GM21515 (cell line): ENCODE results near the gene TMEM218.
"Not testable (repeated sequence)": the region's sequence is repeated elsewhere in the genome, so short reads cannot be mapped to it uniquely, and the experiment has no call there.

ENCODE experiments used
- ATAC-seq: cut with Tn5 transposase; IDR thresholded peaks from one replicate; pipeline ENCODE4 v1.9.1; 2021; ENCODE audit not compliant: unreplicated experiment

The TMEM218 gene

DNA sequence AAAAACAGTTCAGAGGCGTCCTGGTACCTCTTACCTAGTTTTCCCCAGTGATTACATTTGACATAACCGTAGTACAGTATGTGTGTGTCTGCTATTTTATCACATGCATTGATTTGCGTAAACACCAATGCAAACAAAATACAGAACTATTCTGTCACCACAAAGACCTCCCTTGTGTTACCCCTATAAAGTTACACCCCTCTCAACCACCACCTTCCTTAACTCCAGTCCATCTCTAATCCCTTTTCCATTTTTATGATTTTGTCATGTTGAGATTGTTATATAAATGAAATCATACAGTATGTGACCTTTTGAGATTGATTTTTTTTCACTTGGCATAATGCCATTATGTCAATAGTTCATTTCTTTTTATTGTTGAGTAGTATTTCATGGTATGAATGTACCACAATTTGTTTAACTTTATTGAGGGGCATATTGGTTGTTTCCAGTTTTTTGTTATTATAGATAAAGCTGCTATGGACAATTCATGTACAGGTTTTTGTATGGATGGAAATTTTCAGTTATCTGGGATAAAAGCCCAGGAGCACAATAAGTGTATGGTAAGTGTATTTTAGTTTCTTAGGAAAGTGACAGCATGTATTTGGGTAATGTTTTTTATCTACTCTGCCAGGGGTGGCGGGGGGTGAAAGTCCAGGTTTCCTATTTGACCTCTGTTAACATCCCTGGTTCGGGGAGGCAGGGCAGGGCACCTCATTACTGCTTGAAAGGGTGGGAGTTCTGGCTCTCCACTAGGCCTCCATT, 54.3 kb downstream of the TMEM218 start:
- ATAC-seq = no peak

GRCh38 chr11:125056111-125056510, 55.3 kb downstream of the TMEM218 start:
- not testable (repeated sequence) for ATAC-seq

DNA sequence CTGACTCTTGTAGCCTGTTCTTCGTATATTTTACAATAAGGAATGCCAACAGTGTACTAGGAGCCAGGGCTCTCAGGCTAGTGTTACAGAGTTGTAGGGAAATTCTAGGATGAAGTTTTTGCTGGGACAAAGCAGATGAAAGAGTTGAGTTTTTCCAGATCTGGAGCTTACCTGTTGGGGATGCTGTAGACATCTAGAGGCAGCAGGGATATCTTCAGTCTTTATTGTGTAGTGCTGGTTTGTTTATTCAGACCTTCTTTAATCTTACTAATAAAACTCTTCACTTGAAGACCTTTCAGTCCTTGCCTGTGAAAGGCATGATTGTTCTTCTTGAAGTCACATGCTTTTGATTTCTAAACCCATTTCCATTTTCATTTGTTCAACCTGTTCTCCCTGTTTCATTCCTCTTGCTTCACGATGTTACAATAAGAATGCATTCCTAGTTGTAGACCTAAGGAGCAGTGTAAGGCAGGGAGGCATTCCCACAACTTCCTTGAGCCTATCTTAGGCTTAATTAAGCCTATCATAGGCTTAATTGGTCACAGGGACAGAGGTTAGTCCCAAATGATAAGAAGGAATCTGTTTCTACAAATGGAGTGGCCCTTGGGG, 56.2 kb downstream of the TMEM218 start:
- ATAC-seq = no peak

DNA sequence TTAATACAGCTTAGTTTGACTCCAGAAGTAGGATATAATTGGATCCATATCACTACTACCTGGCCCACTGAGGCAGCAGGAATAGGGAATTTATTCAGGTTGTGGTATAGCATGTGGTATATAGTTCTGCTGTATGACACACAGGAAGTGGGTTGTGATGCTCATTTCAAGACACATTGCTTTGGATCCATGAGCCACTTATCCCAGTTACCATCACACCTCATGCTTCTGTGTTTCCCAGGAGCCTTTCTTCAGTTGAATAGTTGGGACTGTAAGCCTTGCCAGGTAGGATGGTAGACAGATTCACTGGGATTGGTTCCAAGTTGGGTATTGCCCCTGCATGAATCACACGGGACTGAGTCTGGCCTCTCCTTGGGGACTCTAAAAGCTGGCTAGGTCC, 58.3 kb downstream of the TMEM218 start:
- no peak for ATAC-seq

GRCh38 chr11:125052047-125052446, 59.4 kb downstream of the TMEM218 start:
- ATAC-seq = no peak

DNA sequence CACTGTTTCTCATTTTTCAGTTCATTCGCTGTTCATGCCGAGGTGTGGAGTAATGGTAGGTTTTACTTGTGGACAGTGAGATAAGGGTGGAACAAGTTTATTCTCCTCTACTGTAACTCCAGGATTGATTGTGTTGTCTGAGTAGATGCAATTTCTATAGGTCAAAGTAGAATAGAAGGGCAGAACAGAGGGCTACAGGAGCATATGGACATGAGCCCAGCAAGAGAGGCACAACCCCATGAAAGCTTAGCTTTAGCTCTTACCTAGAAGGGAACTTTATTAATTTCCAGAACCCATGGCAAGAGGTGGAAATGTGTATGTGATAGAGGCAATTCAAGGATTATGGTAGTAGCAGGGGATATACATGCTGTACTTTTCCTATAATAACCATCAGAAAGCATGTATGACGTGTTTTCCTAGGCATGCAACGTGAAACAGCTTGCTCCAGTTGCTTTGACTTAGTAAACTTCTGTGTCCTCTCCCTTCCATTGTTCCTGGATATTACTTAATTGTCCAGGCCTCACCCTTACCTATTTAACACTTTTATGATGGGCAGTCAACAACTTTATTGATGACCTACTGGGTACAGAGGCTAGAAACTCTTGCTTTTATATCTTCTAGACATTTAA, 62.1 kb downstream of the TMEM218 start:
- ATAC-seq = no peak
